Muscle layer of duodenum (tissue), 2 donors: ENCODE data around the gene CAPN5.
A peak's percentile ranks its signal among the peaks of the same experiment; 100 is the strongest.
"Not testable (repeated sequence)": the region's sequence is repeated elsewhere in the genome, so short reads cannot be mapped to it uniquely, and the experiment has no call there.

Experiments
- H3K27ac ChIP-seq: one replicate; pipeline ENCODE4 v1.7.0; 2013; ENCODE audit warnings: mild to moderate bottlenecking, low read length
- H3K27me3 ChIP-seq: one replicate; pipeline ENCODE4 v1.7.0; 2013; ENCODE audit warnings: low read depth, mild to moderate bottlenecking, control low read depth, low read length
- H3K36me3 ChIP-seq, 2 donors: one replicate each; pipeline ENCODE4 v1.7.0; 2013; ENCODE audit warnings: low read length in 2 of 2, control low read depth in 1 of 2, mild to moderate bottlenecking in 1 of 2; ENCODE audit not compliant: insufficient read depth in 2 of 2, control insufficient read depth in 1 of 2
- H3K4me1 ChIP-seq, 2 donors: one replicate each; pipeline ENCODE4 v1.7.0; 2013; ENCODE audit warnings: low read length in 2 of 2, mild to moderate bottlenecking in 2 of 2, control low read depth in 1 of 2, moderate library complexity in 1 of 2; ENCODE audit not compliant: insufficient read depth in 2 of 2, control insufficient read depth in 1 of 2
- H3K4me3 ChIP-seq, 2 donors: one replicate each; pipeline ENCODE4 v1.7.0; 2013; ENCODE audit warnings: low read length in 2 of 2, low read depth in 1 of 2, mild to moderate bottlenecking in 1 of 2
- H3K9me3 ChIP-seq, 2 donors: one replicate each; pipeline ENCODE4 v1.7.0; 2013; ENCODE audit warnings: low read length in 2 of 2, control low read depth in 1 of 2, mild to moderate bottlenecking in 1 of 2; ENCODE audit not compliant: control insufficient read depth in 1 of 2
- donor health status: healthy.

Gene CAPN5

DNA sequence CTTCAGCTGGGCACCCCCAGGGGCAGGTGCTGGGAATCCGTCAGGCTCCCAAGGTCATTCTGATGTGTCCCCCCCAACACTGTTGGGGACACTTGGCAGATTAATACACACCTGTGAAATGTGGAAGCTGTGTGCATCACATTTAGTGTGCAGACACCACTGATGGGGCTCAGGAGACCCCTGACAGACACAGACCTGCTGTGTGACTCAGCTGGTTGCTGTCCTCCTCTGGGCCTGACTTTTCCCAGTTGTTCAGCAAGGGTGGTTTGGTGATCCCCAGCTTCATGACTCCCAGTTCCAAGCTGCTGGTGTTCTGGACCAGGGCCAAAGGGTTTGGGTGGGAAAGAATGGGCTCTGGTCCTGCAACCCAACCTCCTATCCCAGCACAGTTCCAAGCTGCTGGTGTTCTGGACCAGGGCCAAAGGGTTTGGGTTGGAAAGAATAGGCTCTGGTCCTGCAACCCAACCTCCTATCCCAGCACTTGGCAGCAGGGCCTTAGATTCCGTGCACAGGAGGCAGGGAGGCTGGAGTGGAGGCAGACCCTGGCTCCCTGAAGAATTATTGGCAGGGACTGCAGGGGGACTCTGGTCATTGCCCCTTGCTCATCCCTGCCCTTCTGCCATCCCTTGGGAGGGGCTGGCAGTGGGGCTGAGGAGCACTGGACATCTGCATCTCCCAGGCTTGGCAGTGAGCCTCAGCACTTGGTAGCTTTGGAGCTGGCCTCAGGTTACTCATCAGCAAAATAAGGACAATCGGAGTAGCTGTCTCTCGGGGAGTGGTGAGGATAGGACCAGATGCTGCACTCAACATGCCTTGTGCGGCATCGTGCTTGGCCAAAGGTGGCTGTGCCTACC, 27.4 kb downstream of the CAPN5 start:
- no peaks in the 10 kb centered on the region for H3K9me3 ChIP-seq
- H3K27me3 ChIP-seq, result no peaks in the 10 kb centered on the region
- peaks cover 0 to 3% of the 10 kb centered on the region in 2 donors for H3K36me3 ChIP-seq
- H3K4me1 ChIP-seq, result peaks cover 0 to 14% of the 10 kb centered on the region in 2 donors
- H3K4me3 ChIP-seq, result no peak overlapping the region
- H3K27ac ChIP-seq, result no peak overlapping the region

- Histone ChIP-seq H3K27ac (no peak overlapping the region), H3K4me3 (no peak overlapping the region), H3K36me3 (peaks cover 0 to 3% of the 10 kb centered on the region in 2 donors), H3K4me1 (peaks cover 0 to 14% of the 10 kb centered on the region in 2 donors), H3K27me3 (no peaks in the 10 kb centered on the region), H3K9me3 (no peaks in the 10 kb centered on the region)
Observed at GRCh38 chr11:77094841-77095365, 28.1 kb downstream of the CAPN5 start.

GRCh38 chr11:77095551-77096490, 29.1 kb downstream of the CAPN5 start:
- Histone ChIP-seq H3K4me1 (peaks cover 0 to 11% of the 10 kb centered on the region in 2 donors), H3K9me3 (no peaks in the 10 kb centered on the region), H3K27ac (peak overlapping the region; percentile 31), H3K27me3 (no peaks in the 10 kb centered on the region), H3K36me3 (peaks cover 0 to 3% of the 10 kb centered on the region in 2 donors), H3K4me3 (no peak overlapping the region)

DNA sequence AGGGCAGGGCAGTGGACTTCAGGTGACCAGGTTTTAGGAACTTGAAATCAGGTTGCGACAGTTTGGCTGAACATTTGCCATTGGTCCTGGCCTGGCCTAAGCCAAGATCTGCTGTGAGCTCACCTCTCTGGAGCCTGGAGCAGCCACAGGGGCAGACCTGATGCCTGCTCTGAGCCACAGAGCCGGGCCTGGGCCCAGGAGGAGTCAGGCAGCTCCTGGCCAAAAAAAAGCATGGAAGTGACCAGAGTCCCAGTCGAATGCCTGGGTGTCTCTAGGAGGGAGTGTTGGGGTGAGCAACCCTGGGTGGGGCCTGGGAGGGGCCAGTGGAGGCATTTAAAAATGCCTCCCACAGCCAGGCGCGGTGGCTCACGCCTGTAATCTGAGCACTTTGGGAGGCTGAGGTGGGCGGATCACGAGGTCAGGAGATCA, 29.8 kb downstream of the CAPN5 start:
- peaks cover 0 to 3% of the 10 kb centered on the region in 2 donors for H3K36me3 ChIP-seq
- H3K27ac ChIP-seq, result peak overlapping the region; percentile 31
- H3K4me1 ChIP-seq, result peaks cover 0 to 8% of the 10 kb centered on the region in 2 donors
- H3K27me3 ChIP-seq, result no peaks in the 10 kb centered on the region
- no peak overlapping the region for H3K4me3 ChIP-seq
- H3K9me3 ChIP-seq, result no peaks in the 10 kb centered on the region

GRCh38 chr11:77097180-77097579, 30.4 kb downstream of the CAPN5 start:
- H3K27me3 ChIP-seq, H3K9me3 ChIP-seq, H3K4me3 ChIP-seq, H3K36me3 ChIP-seq, H3K4me1 ChIP-seq, H3K27ac ChIP-seq: not testable (repeated sequence)

DNA sequence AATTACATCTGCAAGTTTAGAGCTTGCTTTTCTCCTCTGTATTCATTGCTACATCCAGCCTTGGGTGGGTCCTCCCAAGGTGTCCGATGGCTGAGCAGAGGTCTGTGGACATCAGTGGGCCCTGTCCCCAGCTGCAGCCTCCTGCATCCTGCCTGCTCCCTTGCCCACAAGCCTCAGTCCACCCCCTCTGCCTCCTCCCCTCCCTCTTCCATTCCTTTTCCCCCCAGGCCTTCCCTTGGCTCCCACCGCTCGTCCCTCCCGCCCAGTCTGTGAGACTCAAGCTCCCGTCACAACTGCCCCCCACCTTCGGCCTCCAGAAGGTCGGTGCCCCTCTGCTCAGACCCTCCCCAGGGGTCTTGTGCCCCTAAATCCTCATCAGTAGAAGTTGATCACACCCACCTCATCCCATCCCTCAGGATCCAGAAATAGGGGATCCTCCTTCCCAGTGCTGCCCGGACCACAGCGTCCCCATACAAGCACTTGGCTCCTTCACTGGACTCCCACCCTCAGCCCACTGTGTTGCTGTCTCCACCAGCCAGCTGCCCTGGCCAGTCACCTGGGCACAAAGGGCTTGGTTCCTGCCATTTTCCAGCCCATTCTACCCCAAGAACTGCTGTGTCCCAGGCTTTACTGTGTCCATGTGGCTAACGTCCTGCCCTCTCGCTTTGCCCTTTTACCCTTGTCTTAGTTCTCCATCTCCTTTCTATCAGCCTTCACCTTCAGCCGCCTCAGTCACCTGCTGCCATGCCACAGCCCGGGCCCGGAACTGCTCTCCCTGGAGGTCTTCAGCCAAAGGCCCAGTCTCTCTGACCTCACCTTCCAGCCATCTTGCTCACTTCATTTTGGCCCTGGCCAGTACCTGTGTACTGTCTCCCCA, 33.6 kb downstream of the CAPN5 start:
- no peaks in the 10 kb centered on the region for H3K9me3 ChIP-seq
- no peak overlapping the region for H3K4me3 ChIP-seq
- no peaks in the 10 kb centered on the region for H3K4me1 ChIP-seq
- no peak overlapping the region for H3K27ac ChIP-seq
- peaks cover 6 to 13% of the 10 kb centered on the region in 2 donors for H3K36me3 ChIP-seq
- H3K27me3 ChIP-seq, result no peaks in the 10 kb centered on the region

GRCh38 chr11:77101043-77101537, 34.3 kb downstream of the CAPN5 start:
- Histone ChIP-seq H3K4me3 (no peak overlapping the region), H3K27me3 (no peaks in the 10 kb centered on the region), H3K36me3 (peaks cover 6 to 13% of the 10 kb centered on the region in 2 donors), H3K9me3 (no peaks in the 10 kb centered on the region), H3K4me1 (no peaks in the 10 kb centered on the region), H3K27ac (no peak overlapping the region)

- no peaks in the 10 kb centered on the region for H3K27me3 ChIP-seq
- no peak within 1 kb of the TSS for H3K27ac ChIP-seq
- no peaks in the 10 kb centered on the region for H3K9me3 ChIP-seq
- peaks cover 6 to 13% of the 10 kb centered on the region in 2 donors for H3K36me3 ChIP-seq
- H3K4me1 ChIP-seq, result peaks cover 3% of the 10 kb centered on the region in 2 donors
- no peak within 1 kb of the TSS for H3K4me3 ChIP-seq
Observed at GRCh38 chr11:77102246-77103210, 35.8 kb downstream of the CAPN5 start, which contains the start of gene OMP. Gene OMP, plus strand, starts transcription at chr11:77102840. Its CDS starts 0 bp downstream, at chr11:77102840.

DNA sequence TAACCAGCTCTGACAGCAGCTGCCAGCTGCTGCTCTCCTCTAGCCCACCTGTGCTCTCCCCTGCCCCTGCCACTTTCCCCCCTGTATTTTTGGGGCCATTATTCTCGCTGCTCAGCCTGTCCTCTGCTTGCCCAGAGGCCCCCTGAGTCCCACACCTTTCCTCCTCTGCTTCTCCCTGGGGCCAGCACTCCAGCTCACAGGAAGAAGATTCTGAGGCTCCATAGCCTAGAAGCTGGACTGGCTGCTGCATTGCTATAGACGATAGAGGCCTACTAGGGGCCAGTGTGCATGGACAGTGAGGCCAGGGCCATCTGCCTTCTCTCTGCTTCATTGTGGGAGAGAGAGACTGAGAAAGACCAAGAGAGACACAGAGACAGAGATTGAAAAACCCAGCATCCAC, 36.5 kb downstream of the CAPN5 start:
- Histone ChIP-seq H3K4me3 (no peak overlapping the region), H3K9me3 (no peaks in the 10 kb centered on the region), H3K27ac (no peak overlapping the region), H3K27me3 (no peaks in the 10 kb centered on the region), H3K4me1 (peaks cover 10 to 11% of the 10 kb centered on the region in 2 donors), H3K36me3 (peaks cover 6 to 13% of the 10 kb centered on the region in 2 donors)
